ENCODE results near the gene PAM16. TPM values are rescaled to one million over a fixed set of nuclear protein-coding genes. Genes with fewer than 3 reads are reported as not detected.

The PAM16 gene
- total RNA-seq, 2 experiments from 2014 or later: 73.0 to 73.9 TPM

DNA sequence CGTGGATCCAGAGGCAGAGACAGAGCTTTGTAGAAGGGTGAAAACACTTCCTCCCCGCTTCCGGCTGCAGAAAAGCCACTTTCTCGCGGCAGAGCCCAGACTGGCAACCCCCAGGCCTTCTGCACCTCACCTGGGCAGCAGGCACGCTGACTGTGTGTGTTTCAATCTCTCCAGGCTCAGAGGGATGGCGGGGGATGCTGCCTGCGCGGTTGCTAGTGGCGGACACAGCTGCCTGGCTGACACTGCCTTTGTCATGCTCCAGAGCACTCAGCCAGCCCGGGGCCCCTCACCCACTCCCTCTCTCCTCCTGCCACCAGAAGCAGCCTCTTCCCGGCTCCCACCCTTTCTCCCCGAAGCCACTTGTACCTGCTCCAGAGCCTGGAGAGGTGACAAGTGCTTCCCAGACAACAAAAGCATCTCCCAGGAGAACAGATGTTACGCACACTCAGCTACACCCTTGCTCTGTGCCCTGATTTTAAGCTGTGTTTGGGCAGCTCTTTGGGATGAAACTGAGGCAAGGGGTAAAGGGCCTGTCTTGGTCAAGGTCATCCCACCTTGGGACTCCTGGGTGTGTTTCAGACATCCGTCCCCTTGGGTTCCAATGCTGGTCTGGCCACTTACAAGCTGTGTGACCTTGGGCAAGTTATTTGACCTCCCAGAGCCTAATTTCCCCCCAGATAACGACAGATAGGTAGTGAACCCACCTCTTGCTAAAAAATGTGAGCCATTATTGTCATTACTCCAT, 44.5 kb downstream of the PAM16 start:
- Mint-ChIP-seq H3K27ac (peak overlapping the region; percentile 94), H3K4me1 (peaks cover 19% of the 10 kb centered on the region), H3K36me3 (peaks cover 18% of the 10 kb centered on the region), H3K27me3 (no peaks in the 10 kb centered on the region), H3K9me3 (peaks cover 6% of the 10 kb centered on the region), H3K4me3 (peak overlapping the region; percentile 85)
- peak; percentile 41 for DNase-seq

DNA sequence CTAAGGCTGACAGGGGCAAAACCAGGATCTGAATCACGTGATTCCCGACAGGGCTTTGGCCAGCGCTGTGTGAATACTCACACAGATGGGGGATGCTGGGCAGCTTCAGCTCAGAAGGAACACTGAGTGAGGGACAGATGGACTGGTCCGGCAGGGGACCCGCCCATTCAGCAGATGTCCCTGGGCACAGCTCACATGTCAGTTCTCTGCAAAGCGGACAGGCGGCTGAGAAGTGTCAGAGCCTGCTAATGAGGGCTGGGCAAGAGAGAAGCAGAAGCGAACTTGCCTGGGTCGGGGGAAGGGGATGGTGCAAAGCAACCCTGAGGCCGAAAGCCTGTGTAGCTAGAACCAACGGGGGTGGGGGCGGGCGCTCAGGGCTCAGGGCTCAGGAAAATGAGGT, 47.1 kb downstream of the PAM16 start:
- no peak overlapping the region for H3K4me3 Mint-ChIP-seq
- H3K9me3 Mint-ChIP-seq: peaks cover 6% of the 10 kb centered on the region
- no peak for DNase-seq
- peaks cover 13% of the 10 kb centered on the region for H3K4me1 Mint-ChIP-seq
- H3K27ac Mint-ChIP-seq: no peak overlapping the region
- peaks cover 18% of the 10 kb centered on the region for H3K36me3 Mint-ChIP-seq
- no peaks in the 10 kb centered on the region for H3K27me3 Mint-ChIP-seq

DNA sequence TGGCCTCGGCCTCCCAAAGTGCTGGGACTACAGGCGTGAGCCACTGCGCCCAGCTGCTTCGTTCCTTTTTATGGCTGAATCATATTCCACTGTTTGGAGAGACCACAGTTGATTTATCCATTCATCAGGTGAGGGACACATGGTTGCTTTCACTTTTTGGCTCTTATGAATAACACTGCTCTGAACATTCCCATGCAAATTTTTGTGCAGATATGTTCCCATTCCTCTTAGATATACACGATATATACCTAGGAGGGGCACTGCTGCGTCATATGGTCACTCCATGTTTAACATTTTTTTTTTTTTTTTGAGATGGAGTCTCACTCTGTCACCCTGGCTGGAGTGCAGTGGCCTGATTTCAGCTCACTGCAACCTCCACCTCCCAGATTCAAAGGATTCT, 49.2 kb downstream of the PAM16 start:
- peaks cover 14% of the 10 kb centered on the region for H3K36me3 Mint-ChIP-seq
- no peak overlapping the region for H3K4me3 Mint-ChIP-seq
- no peaks in the 10 kb centered on the region for H3K27me3 Mint-ChIP-seq
- peaks cover 10% of the 10 kb centered on the region for H3K4me1 Mint-ChIP-seq
- no peak overlapping the region for H3K27ac Mint-ChIP-seq
- DNase-seq: no peak
- peaks cover 2% of the 10 kb centered on the region for H3K9me3 Mint-ChIP-seq

DNA sequence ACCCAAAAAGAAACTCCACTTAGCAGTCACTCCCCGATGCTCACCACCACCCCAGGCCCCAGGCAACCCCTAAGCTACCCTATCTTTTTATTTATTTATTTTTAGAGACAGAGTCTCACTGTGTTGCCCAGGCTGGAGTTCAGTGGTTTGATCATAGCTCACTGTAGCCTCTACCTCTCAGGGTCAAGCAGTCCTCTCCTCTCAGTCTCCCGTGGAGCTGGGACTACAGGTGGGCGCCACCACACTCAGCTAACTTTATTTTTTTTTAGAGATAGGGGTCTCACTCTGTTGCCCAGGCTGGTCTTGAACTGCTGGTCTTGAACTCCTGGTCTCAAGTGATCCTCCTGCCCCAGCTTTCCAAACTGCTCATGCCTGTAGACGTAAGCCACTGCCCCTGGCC, 49.9 kb downstream of the PAM16 start:
- DNase-seq: no peak
- Mint-ChIP-seq H3K27ac (no peak overlapping the region), H3K4me3 (no peak overlapping the region), H3K27me3 (no peaks in the 10 kb centered on the region), H3K4me1 (peaks cover 3% of the 10 kb centered on the region), H3K36me3 (peaks cover 6% of the 10 kb centered on the region), H3K9me3 (no peaks in the 10 kb centered on the region)

DNA sequence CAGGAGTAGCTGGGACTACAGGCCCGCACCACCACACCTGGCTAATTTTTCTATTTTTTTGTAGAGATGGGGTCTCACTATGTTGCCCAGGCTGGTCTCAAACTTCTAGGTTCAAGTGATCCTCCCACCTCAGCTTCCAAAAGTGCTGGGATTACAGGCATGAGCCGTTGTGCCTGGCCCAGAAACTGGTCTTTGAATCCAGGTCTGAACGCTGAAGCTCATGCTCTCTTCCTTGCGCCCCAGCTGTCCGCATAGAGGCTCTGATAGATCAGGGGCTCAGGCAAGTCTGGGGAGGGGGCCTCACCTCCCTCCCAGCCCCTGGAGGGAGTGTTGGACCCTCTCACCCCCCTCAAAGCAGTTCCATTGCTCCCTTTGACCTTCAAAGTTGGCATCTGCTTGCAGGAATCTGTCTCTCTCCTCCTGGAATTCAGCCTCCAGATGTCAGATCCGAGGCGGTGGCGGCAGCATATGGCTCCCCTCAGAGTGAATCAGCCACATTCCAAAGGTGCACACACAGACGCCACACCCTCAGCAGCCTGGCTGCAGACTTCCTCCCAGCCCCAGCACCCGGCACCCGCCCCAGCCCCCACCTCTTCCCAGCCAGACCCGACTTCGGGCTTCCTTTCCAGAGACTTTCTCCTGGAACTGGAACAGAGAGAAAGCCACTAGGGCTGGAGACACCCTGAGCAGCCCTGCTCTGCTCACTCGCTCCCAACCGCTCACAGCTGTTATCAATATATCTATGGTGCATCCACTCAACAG, 52.2 kb downstream of the PAM16 start:
- H3K27me3 Mint-ChIP-seq: no peaks in the 10 kb centered on the region
- no peak overlapping the region for H3K4me3 Mint-ChIP-seq
- H3K27ac Mint-ChIP-seq: no peak overlapping the region
- no peak for DNase-seq
- peaks cover 2% of the 10 kb centered on the region for H3K36me3 Mint-ChIP-seq
- no peaks in the 10 kb centered on the region for H3K4me1 Mint-ChIP-seq
- no peaks in the 10 kb centered on the region for H3K9me3 Mint-ChIP-seq

DNA sequence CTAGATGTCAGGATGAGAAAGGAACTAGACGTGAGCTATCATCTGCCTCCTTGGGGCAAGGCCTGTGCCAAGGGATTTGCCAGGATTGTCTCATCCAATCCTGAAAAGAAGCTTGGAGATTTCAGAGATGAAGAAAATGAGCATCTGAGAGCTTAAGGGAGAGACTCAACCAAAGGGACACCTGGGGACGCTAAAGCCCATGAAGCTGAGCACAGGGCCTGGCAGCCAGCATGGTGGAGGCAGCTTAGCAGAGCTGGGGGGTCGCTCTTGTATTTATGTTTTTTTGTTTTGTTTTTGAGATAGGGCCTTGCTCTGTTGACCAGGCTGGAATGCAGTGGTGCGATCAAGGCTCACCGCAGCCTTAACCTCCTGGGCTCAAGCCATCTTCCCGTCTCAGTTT, 53.6 kb downstream of the PAM16 start:
- H3K4me3 Mint-ChIP-seq: no peak overlapping the region
- H3K27me3 Mint-ChIP-seq: peaks cover 5% of the 10 kb centered on the region
- no peak overlapping the region for H3K27ac Mint-ChIP-seq
- H3K9me3 Mint-ChIP-seq: no peaks in the 10 kb centered on the region
- peaks cover 3% of the 10 kb centered on the region for H3K4me1 Mint-ChIP-seq
- no peaks in the 10 kb centered on the region for H3K36me3 Mint-ChIP-seq
- no peak for DNase-seq

DNA sequence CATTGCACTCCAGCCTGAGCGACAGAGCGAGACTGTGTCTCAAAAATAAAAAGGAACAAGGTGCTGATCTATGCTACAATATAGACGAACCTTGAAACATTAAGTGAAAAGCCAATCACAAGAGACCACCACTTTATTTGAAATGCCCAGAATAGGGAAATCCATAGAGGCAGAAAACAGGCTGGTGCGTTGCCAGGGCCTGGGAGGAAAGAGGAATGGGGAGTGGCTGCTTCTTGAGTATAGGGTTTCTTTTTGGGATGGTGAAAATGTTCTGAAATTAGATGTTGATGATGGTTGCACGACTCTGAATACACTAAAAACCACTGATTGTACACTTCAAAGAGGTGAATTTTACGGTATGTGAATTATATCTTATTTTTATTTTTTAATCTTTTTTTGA, 55.5 kb downstream of the PAM16 start:
- H3K4me3 Mint-ChIP-seq: no peak overlapping the region
- no peaks in the 10 kb centered on the region for H3K36me3 Mint-ChIP-seq
- no peaks in the 10 kb centered on the region for H3K9me3 Mint-ChIP-seq
- H3K27me3 Mint-ChIP-seq: peaks cover 5% of the 10 kb centered on the region
- no peak for DNase-seq
- H3K4me1 Mint-ChIP-seq: peaks cover 3% of the 10 kb centered on the region
- H3K27ac Mint-ChIP-seq: no peak overlapping the region

DNA sequence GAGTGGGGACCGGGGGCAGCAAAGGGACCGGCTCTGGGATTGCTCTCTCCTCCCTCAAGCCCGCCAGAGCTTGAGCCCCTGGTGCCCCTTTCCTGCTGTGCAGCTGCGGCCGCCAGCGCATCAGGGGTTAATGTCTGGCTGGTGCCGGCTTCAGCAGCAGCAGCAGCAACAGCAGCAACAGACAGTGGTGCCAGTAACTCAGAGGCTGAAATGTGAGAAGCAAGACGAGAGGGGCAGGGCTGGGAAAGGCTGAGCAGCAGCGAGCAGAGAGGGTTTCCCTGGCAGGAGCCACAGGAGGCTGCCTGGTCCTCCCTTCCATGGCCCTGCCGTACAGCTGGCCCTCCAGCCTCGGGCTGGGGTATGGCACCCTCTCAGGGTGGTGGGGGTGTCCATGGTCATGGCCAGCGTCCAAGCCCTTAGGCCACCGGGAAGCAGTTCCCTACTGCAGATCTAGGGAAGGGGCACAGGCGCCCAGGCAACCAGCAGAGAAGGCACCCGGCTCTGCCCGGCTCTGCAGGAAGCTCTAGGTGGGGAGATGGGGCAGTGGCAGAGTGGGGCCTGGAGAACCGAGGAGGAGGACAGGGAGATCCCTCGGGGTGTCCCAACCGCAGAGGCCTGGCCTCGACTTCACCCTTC, 57.2 kb downstream of the PAM16 start:
- peaks cover 5% of the 10 kb centered on the region for H3K27me3 Mint-ChIP-seq
- DNase-seq: no peak
- H3K9me3 Mint-ChIP-seq: no peaks in the 10 kb centered on the region
- no peaks in the 10 kb centered on the region for H3K36me3 Mint-ChIP-seq
- H3K27ac Mint-ChIP-seq: no peak overlapping the region
- peaks cover 3% of the 10 kb centered on the region for H3K4me1 Mint-ChIP-seq
- H3K4me3 Mint-ChIP-seq: no peak overlapping the region

DNA sequence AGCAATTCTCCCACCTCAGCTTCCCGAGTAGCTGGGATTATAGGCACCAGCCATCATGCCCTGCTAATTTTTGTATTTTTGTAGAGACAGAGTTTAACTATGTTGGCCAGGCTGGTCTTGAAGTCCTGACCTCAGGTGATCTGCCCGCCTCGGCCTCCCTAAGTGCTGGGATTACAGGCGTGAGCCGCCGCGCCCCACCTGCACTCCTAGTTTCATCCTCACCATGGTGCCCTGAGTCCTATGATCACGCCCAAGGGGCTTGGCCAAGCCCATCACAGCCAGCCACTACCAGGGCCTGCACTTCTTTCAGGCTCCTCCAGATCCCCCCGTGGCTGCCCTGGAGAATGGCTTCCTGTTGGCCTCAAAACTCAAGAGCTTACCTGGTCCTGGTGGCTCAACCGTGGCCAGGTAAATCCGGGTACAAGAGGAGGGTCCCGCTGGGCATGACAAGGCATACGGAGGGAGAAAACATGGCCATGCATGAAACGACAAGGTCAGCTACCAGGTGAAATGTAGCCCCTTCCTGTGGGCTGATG, 57.9 kb downstream of the PAM16 start:
- Mint-ChIP-seq H3K36me3 (no peaks in the 10 kb centered on the region), H3K27ac (no peak overlapping the region), H3K27me3 (peaks cover 9% of the 10 kb centered on the region), H3K9me3 (no peaks in the 10 kb centered on the region), H3K4me1 (peaks cover 6% of the 10 kb centered on the region), H3K4me3 (no peak overlapping the region)
- no peak for DNase-seq

DNA sequence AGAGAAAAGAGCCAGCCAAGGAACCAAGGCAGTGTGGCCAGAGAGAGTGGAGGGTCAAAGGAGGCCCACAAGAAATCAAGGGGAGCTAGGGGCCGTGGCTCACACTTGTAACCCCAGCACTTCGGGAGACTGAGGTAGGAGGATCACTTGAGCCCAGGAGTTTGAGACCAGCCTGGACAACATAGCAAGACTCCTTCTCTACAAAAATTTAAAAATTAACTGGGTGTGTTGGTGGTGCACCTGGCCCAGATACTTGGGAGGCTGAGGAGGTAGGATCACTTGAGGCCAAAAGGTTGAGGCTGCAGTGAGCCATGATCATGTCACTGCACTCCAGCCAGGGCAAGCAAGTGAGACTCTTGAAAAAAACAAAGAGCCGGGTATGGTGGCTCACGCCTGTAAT, 59.4 kb downstream of the PAM16 start:
- Mint-ChIP-seq H3K27me3 (peaks cover 13% of the 10 kb centered on the region), H3K4me1 (peaks cover 11% of the 10 kb centered on the region), H3K27ac (no peak overlapping the region), H3K9me3 (no peaks in the 10 kb centered on the region), H3K36me3 (no peaks in the 10 kb centered on the region), H3K4me3 (no peak overlapping the region)
- DNase-seq: no peak

Other genes with a start within 250 kb of the PAM16 start
- 1 to 10 TPM; 3.6 to 4.2 TPM for gene ADCY9, start 234.9 kb downstream of the PAM16 start, total RNA-seq
- gene SRL, start 109.2 kb downstream of the PAM16 start, total RNA-seq: not detected
- 10 to 100 TPM; 44.2 to 44.9 TPM for gene TFAP4, start 78.3 kb downstream of the PAM16 start, total RNA-seq
- under 1 TPM; 0.08 to 0.16 TPM for gene GLIS2, start 35.3 kb downstream of the PAM16 start, total RNA-seq
- gene VASN, start 20.5 kb upstream of the PAM16 start, total RNA-seq: under 1 TPM in 1 of 2 experiments, not detected in 1; 0.08 TPM
- gene CORO7, start 65.3 kb upstream of the PAM16 start, total RNA-seq: 10 to 100 TPM; 66.2 to 73.1 TPM
- 100 to 1,000 TPM; 103 to 107 TPM for gene DNAJA3, start 74.5 kb upstream of the PAM16 start, total RNA-seq
- gene NMRAL1, start 123.3 kb upstream of the PAM16 start, total RNA-seq: 10 to 100 TPM; 62.5 to 64.4 TPM
- gene HMOX2, start 125.1 kb upstream of the PAM16 start, total RNA-seq: 10 to 100 TPM; 84.4 to 88.4 TPM
- 10 to 100 TPM; 33.0 to 33.3 TPM for gene CDIP1, start 187.5 kb upstream of the PAM16 start, total RNA-seq
- under 1 TPM; 0.08 to 0.20 TPM for gene C16orf96, start 205.0 kb upstream of the PAM16 start, total RNA-seq

Measured in activated naive CD8-positive, alpha-beta T cell treated with anti-CD3 and anti-CD28 coated beads for 36 hours (primary cell).